GM12874 (cell line): ENCODE results near the gene KLK1.

Experiments used
- CTCF ChIP-seq: IDR thresholded peaks from 2 replicates; pipeline ENCODE4 v1.5.1; 2011; ENCODE audit warnings: low read depth, mild to moderate bottlenecking, control low read depth, low read length, moderate library complexity; ENCODE audit not compliant: insufficient read depth

Gene KLK1

GRCh38 chr19:50804420-50805272 is 18.9 kb downstream of the KLK1 start:
- TF ChIP-seq CTCF, result no peak

GRCh38 chr19:50803633-50804419 is 19.8 kb downstream of the KLK1 start:
- no peak for TF ChIP-seq CTCF

GRCh38 chr19:50801107-50801506 is 22.5 kb downstream of the KLK1 start:
- no peak for TF ChIP-seq CTCF

GRCh38 chr19:50799547-50799851 is 24.1 kb downstream of the KLK1 start:
- no peak for TF ChIP-seq CTCF

- no peak for TF ChIP-seq CTCF
These were observed 24.7 kb downstream of the KLK1 start for GRCh38 chr19:50798659-50799546.

GRCh38 chr19:50797781-50798658 is 25.6 kb downstream of the KLK1 start:
- no peak for TF ChIP-seq CTCF

GRCh38 chr19:50797429-50797780 is 26.2 kb downstream of the KLK1 start:
- TF ChIP-seq CTCF, result no peak
